Esophagus (tissue), 2 donors: Measurements from ENCODE around the gene TFR2. TPM values are rescaled to one million over a fixed set of nuclear protein-coding genes. Genes with fewer than 3 reads are reported as not detected.
A peak's percentile ranks its signal among the peaks of the same experiment; 100 is the strongest.

ENCODE experiments used
- H3K27ac ChIP-seq, 2 donors: one replicate each; pipeline ENCODE4 v1.5.1; 2013; ENCODE audit warnings: low read depth in 2 of 2, mild to moderate bottlenecking in 2 of 2, inconsistent platforms in 1 of 2, low read length in 1 of 2, moderate library complexity in 1 of 2
- H3K27me3 ChIP-seq, 2 donors: one replicate each; pipeline ENCODE4 v1.6.1; 2013; ENCODE audit warnings: low read length in 2 of 2, control low read depth in 1 of 2, mild to moderate bottlenecking in 1 of 2; ENCODE audit not compliant: insufficient read depth in 2 of 2, control insufficient read depth in 1 of 2
- H3K36me3 ChIP-seq, 2 donors: one replicate each; pipeline ENCODE4 v1.6.1; 2013; ENCODE audit warnings: low read length in 1 of 2; ENCODE audit not compliant: control insufficient read depth in 2 of 2, insufficient read depth in 2 of 2
- H3K4me1 ChIP-seq, 2 donors: one replicate each; pipeline ENCODE4 v1.6.1; 2013; ENCODE audit warnings: low read length in 1 of 2; ENCODE audit not compliant: control insufficient read depth in 2 of 2, insufficient read depth in 2 of 2
- H3K4me3 ChIP-seq, 2 donors: one replicate each; pipeline ENCODE4 v1.5.1; 2013; ENCODE audit warnings: low read length in 2 of 2, mild to moderate bottlenecking in 2 of 2, low read depth in 1 of 2, moderate library complexity in 1 of 2
- H3K9me3 ChIP-seq, 2 donors: one replicate each; pipeline ENCODE4 v1.6.1; 2013; ENCODE audit warnings: mild to moderate bottlenecking in 2 of 2, low read depth in 1 of 2, low read length in 1 of 2, moderate library complexity in 1 of 2; ENCODE audit not compliant: control insufficient read depth in 2 of 2, insufficient read depth in 1 of 2
- WGBS, 2 donors: extraction: QIAGEN DNeasy Blood & Tissue Kit; methylation state at CpG; one replicate each; pipeline ENCODE4 v1.1.7; 2013; 5-methylcytosine and 5-hydroxymethylcytosine counted together
- polyA plus RNA-seq, 2 donors: library from polyadenylated mRNA; stranded (reverse); fragments of 200-250 nt; gene quantifications; one replicate each; pipeline ENCODE4 v1.2.3, GENCODE V29; 2013
- donor health status: healthy with polysubstance abuse.
- donor health status: Bipolar disorder and iron deficiency.

The TFR2 gene
- under 1 TPM; 0.41 to 0.53 TPM for polyA plus RNA-seq

DNA sequence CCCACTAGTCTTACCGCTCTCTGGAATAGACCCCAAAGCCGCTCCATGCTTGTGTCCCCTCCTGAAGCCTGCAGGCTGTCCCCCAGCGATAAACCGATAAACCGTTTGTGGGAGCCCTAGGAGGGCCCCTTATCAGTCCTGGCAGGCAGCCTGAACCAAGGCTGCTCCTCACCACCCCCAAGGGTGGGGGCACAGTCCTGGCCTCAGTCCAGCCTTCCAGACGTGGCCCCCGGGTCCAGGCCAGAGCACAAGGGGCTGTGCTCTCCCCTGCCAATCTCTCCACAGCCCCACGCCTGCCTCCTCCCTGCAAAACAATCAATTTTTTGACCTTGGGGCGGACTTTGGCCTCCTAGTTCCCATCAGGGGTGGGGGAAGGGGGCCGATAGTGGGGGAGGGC lies at the start of gene TFR2:
Gene TFR2 (minus strand): TSS at position 90 of the 397 bp plus-strand sequence. CDS start 43 bp downstream, at position 47.
- no peak within 1 kb of the TSS for H3K27ac ChIP-seq
- no peaks in the 10 kb centered on the region for H3K27me3 ChIP-seq
- H3K4me1 ChIP-seq: peaks cover 0 to 2% of the 10 kb centered on the region in 2 donors
- H3K9me3 ChIP-seq: no peaks in the 10 kb centered on the region
- WGBS, 2 donors: 51 to 59% methylated on average over 9 to 10 of the region's 10 CpGs
- no peaks in the 10 kb centered on the region for H3K36me3 ChIP-seq
- H3K4me3 ChIP-seq: no peak within 1 kb of the TSS

DNA sequence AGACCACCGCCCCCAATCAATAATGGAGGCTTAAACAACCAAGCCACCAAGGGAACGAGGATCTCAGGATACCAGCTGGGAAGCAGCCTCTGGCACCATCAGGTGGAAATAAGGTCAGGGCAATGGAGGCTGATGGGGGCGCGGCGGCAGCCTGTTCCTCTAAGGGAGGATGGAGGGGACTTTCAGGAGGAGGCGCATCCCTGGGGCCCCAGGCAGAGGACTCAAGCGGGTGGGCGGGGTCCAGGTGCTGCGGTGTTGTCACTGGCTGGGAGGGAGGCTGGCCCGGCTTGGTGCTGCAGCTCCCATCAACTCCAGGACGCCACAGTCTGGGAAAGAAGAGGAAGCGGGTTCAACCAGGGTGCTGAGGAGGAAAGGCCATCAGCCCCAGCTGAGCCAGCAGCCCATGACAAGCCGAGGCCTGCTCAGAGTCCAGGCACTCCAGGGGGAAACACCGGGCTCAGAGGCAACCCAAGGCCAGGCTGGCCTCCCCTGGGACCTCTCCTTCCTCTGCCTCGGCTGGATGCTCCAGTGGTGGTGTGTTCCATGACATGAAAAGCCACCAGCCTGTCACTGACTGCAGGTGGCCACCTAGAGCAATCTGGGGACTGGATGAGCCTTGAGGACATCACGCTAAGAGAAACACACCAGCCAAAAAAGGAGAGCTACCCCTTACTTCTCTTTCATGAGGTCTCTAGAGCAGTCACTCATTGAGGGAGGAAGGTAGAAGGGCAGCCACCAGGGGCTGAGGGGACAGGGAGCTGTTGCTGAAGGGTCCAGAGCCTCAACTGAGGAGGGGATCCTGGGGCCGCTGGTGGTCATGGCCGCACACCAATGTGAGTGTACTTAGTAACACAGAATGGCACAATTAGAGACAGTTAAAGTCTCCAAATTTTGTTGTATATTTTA lies 48.1 kb upstream of the TFR2 start:
- Histone ChIP-seq H3K4me3 (no peak overlapping the region), H3K9me3 (no peaks in the 10 kb centered on the region), H3K4me1 (peaks cover 0 to 18% of the 10 kb centered on the region in 2 donors), H3K27ac (no peak overlapping the region), H3K27me3 (no peaks in the 10 kb centered on the region), H3K36me3 (peaks cover 8 to 48% of the 10 kb centered on the region in 2 donors)
- WGBS, 2 donors: 76 to 79% methylated on average over 18 of the region's 18 CpGs

DNA sequence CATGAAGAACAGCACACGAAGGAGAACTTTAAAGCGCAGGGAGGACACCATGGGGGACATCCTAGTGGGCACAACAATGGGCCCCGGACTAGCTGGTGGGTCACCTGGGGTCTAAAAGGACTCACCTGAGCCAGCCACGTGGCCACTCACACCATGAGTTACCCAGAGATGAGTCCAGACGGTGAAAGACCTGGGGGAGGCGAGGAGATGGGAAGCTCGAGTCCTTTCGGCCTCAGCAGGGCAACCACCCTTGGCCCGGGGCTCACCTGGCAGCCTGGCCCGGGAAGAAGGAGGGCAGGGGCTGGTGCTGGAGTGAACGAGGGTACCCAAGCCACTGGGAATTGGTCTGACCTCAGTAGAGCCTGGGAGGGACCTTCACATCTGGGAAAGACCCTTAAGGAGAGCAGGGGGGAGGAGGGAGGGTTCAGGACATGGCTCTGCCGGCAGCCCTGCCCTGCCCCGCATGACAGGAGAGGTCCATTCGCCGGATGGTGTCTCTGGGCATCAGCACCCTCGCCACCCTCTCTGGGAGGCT lies 47.0 kb upstream of the TFR2 start:
- Histone ChIP-seq H3K27ac (no peak overlapping the region), H3K4me1 (peaks cover 0 to 18% of the 10 kb centered on the region in 2 donors), H3K27me3 (no peaks in the 10 kb centered on the region), H3K9me3 (no peaks in the 10 kb centered on the region), H3K4me3 (no peak overlapping the region), H3K36me3 (peaks cover 8 to 58% of the 10 kb centered on the region in 2 donors)
- WGBS, 2 donors: 81 to 82% methylated on average over 16 of the region's 16 CpGs

DNA sequence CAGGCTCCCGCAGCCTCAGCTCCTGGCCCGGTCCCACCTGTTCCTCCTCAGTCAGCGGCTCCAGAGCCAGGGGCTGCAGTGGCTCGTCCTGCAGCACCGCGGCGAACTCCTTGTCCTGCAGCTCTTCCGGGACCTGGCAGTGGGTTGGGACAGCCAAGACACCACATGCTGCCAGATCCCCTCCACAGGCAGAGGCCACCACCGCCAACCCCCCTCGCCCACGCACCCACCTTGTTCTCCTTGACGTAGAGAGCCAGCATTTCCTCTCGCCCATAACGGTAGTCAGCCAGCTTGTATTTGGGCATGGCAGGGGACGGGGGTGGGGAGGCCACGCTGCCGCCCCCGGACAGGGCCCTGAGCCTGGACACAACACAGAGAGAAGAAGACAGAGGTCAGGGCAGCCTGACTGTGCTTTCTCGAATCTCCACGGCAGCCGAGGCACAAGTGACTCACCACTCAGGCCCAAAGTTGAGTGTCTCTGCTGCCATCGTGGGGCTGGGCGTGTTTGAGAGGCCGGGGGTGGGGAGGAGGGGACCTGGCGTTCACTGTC lies 46.5 kb upstream of the TFR2 start:
- H3K27ac ChIP-seq: no peak overlapping the region
- no peak overlapping the region for H3K4me3 ChIP-seq
- 79 to 82% methylated on average over 25 of the region's 25 CpGs for WGBS, 2 donors
- H3K27me3 ChIP-seq: no peaks in the 10 kb centered on the region
- peaks cover 8 to 63% of the 10 kb centered on the region in 2 donors for H3K36me3 ChIP-seq
- no peaks in the 10 kb centered on the region for H3K9me3 ChIP-seq
- peaks cover 0 to 18% of the 10 kb centered on the region in 2 donors for H3K4me1 ChIP-seq

DNA sequence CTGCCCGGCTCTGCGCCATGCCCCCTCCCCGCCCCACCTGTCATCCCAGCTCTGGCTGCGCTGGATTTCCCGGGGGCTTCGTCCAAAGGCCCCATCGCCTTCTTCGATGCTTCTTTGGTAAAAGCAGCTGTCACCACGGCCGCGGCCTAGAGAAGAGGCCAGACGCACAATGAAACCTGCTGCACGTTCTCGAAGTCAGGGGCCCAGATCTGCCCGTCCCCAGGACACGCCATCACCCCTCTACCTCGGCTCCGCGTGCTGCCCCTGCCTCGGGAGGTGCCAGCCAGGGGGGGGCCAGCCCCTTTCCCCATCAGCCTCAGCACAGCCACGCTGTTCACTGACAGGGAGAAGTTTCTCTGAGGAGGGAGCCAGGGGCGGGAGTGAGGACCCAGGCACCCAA lies 45.9 kb upstream of the TFR2 start:
- Histone ChIP-seq H3K9me3 (no peaks in the 10 kb centered on the region), H3K27ac (peak overlapping the region in 1 of 2 donors; percentile 8), H3K27me3 (no peaks in the 10 kb centered on the region), H3K4me3 (no peak overlapping the region), H3K4me1 (peaks cover 0 to 15% of the 10 kb centered on the region in 2 donors), H3K36me3 (peaks cover 8 to 68% of the 10 kb centered on the region in 2 donors)
- 89 to 92% methylated on average over 22 of the region's 22 CpGs for WGBS, 2 donors

DNA sequence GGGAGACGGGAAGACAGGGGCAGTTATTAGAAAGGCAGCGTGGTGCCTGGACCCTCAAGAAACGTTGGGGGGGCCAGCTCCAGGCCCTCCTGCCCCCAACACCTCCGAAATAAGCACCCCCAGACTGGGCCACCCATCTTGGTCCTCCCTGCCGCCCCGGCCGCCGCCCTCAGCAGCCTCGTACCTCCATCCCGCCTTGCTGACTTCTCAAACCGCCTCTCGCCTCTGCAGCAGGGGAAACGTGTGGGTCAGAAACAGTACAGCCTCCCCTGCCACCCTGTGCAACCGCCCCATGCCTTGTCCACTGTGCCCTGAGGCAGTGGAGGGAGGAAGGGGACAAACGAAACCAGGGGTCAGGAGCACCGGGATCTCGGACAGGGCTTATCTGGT lies 45.5 kb upstream of the TFR2 start:
- no peaks in the 10 kb centered on the region for H3K27me3 ChIP-seq
- no peak overlapping the region for H3K4me3 ChIP-seq
- peaks cover 0 to 10% of the 10 kb centered on the region in 2 donors for H3K4me1 ChIP-seq
- 91 to 92% methylated on average over 16 to 17 of the region's 17 CpGs for WGBS, 2 donors
- H3K9me3 ChIP-seq: no peaks in the 10 kb centered on the region
- H3K27ac ChIP-seq: no peak overlapping the region
- peaks cover 8 to 72% of the 10 kb centered on the region in 2 donors for H3K36me3 ChIP-seq

DNA sequence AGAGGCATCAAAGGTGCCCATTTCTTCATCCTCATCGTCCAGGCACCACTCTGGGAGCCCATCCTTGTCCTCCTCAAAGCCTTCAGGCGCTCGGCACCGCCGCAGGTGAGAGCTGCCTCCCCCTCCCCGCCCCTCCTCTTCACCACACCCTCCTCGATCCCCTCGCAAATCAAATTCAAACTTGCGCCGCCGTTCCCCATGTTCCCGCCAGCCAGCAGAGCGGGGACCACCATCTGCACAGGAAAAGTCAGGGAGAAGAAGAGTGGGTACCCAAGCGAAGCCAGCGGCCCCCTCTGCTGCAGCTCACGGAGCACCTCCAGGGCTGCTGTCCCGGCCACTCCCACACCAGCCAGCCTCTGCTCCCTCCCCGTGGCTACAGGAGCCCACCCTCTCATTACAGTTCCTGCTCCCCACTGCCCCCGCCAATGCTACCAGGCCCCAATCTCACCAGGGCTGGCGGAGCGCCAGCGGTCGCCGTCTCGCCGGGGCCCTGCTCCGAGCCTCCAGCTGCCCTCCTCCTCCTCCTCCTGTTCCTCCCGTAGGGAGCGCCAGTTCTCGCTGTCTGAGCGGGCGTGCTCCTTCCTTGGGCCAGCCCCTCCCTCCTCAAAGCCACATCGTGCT lies 45.0 kb upstream of the TFR2 start:
- 84 to 87% methylated on average over 33 of the region's 33 CpGs for WGBS, 2 donors
- H3K27ac ChIP-seq: no peak overlapping the region
- no peaks in the 10 kb centered on the region for H3K9me3 ChIP-seq
- H3K4me3 ChIP-seq: no peak overlapping the region
- H3K36me3 ChIP-seq: peaks cover 13 to 77% of the 10 kb centered on the region in 2 donors
- H3K4me1 ChIP-seq: peaks cover 0 to 6% of the 10 kb centered on the region in 2 donors
- no peaks in the 10 kb centered on the region for H3K27me3 ChIP-seq

DNA sequence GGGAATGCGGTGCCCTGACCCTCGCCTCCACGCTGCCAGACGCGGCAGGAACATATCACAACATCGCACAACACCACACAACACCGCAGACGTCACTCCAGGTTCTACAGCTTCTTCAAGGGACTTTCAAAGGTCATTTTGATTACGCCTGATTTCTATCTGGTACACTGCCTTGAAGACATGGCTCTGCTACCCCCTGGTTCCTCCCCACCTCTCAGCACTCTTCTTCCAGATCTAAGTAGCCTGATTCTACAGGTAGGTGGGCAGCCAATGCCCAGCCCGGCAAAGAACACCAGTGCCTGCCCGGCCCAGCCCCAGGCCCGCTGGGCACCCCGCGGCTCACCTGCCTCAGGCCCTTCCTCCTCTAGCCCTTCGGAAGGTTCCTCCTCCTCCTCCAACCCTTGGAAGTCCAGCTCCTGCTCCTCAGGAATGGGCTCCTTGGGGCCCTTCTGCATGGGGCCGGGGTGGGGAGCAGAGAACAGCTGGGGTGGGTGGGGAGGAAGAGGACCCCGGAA lies 44.3 kb upstream of the TFR2 start:
- Histone ChIP-seq H3K36me3 (peaks cover 13 to 73% of the 10 kb centered on the region in 2 donors), H3K4me3 (no peak overlapping the region), H3K27me3 (no peaks in the 10 kb centered on the region), H3K27ac (no peak overlapping the region), H3K4me1 (peaks cover under 1 to 1% of the 10 kb centered on the region in 2 donors), H3K9me3 (no peaks in the 10 kb centered on the region)
- WGBS, 2 donors: 86 to 90% methylated on average over 17 of the region's 17 CpGs

DNA sequence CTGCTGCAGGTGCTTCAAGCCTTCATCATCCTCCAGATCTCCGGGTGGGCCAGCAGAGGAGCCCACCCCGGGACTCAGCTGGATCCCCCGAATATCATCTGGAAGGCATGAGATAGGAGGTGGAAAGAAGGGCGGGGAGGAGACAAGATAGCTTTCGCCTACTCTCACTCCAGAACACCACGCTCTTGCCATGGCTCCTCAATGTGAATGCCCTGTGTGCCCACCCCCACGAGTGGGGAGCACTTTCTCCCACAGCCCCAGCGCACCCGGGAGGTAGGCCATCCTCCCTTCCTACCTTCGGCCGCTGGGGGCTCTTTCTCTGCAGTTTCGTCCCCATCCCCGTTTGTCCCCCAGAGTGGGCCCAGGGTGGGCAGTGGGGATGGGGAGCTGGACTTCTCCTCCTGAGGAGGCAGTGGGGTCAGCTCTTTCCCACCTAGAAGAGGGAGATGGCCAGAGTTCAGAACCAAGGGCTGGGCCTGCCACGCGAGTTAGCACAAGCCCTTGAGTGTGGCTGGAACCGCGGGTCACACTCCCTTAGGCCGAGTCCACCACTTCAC lies 43.8 kb upstream of the TFR2 start:
- Histone ChIP-seq H3K4me3 (no peak overlapping the region), H3K9me3 (no peaks in the 10 kb centered on the region), H3K36me3 (peaks cover 13 to 73% of the 10 kb centered on the region in 2 donors), H3K27me3 (no peaks in the 10 kb centered on the region), H3K27ac (no peak overlapping the region), H3K4me1 (peaks cover 4 to 5% of the 10 kb centered on the region in 2 donors)
- WGBS, 2 donors: 86 to 91% methylated on average over 18 of the region's 18 CpGs
